GM23338 (cell line): ENCODE results near the gene OR1I1.

Experiments used
- EZH2 ChIP-seq: fragments of 200-600 bp; sonication (generic); IDR thresholded peaks from one replicate; pipeline ENCODE4 v1.8.0; 2017; ENCODE audit warnings: antibody characterized with exemption, mild to moderate bottlenecking, low read depth; ENCODE audit not compliant: unreplicated experiment
- REST ChIP-seq: IDR thresholded peaks from one replicate; pipeline ENCODE4 v1.6.1; 2018; ENCODE audit warnings: antibody characterized with exemption; ENCODE audit not compliant: unreplicated experiment

DNA sequence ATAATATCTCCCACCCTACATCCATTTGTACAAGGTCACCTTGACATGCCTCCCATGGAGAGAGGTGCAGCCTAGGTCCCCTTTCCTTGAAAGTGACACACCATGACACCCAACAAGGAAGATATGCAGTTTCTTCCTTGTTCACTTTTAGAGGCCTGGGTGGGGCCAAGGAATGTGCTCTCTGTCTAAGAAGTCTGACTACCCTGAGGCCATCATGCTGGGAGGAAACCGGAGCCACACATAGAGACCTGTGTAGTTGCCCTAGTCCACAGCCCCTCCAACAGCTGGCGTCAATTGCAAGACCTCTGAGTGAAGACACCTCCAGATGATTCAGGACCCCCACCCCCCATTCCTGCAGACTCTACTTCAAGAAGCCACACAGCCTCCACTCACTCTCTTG lies 36.2 kb downstream of the OR1I1 start:
- no peak for TF ChIP-seq EZH2
- TF ChIP-seq REST = no peak
